HG03175 (cell line): ENCODE results near the gene ALG1.
"Not testable (repeated sequence)": the region's sequence is repeated elsewhere in the genome, so short reads cannot be mapped to it uniquely, and the experiment has no call there.

Experiments used
- ATAC-seq: cut with Tn5 transposase; IDR thresholded peaks from one replicate; pipeline ENCODE4 v1.9.1; 2021; ENCODE audit warnings: mild to moderate bottlenecking, moderate library complexity; ENCODE audit not compliant: unreplicated experiment

The ALG1 gene

DNA sequence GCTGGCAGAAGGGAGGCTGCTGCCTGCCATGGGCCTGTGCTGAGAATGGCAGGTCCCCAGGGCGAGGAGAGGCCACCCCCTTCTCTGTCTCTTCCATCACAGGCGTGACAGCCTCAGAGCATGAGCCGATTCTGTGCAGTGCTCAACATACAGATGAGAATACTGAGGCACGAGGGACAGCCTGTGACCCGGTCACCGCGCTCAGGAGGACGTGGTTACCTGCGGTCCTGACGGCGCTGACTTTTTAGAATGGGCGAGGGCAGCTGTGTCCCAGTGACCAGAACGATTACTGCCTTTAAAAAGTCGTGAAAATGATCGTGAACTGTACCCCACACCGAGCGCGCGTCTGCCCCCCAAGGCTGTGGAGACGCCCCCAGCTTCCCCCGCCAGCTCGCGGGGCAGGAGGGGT is 25.4 kb downstream of the ALG1 start:
- not testable (repeated sequence) for ATAC-seq

DNA sequence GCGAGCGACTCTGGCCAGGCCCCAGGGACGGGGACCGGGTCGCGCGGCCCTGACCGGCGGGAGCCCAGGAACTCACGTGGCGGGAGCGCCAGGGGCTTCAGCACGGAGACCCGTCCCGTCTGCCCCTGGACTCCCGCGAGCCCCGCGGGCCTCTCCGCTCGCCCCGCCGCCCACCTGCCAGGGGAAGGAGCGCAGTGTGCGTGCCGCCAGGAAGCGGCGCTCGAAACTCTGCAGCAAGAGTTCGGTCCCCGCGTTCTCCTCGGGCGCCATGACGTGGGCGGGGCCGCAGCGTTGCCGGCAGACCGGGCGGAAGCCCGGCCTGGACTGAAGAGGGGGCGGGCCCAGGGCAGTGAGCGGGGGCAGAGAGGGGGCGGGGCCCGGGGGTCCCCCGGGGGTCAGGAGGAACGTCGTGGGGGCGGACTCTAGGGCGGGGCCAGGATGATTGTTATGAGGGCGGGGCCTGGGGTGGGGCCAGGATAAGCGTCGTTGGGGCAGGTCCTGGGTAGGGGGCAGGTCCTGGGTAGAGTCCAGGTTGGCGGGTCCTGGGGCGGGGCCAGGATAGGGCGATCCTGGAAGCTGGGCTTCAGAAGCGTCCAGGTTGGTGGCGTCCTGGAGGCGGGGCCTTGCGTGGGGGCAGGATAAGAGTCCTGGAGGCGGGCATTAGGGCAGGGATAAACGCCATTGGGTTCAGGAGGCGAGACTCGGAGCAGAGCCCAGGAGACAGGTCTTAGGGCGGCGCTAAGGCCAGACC is 26.0 kb downstream of the ALG1 start, which contains the start of gene EEF2KMT:
EEF2KMT (minus strand) TSS at position 326 of the 751 bp plus-strand sequence; CDS start at position 270, 56 bp downstream.
- peak; percentile 98 for ATAC-seq

DNA sequence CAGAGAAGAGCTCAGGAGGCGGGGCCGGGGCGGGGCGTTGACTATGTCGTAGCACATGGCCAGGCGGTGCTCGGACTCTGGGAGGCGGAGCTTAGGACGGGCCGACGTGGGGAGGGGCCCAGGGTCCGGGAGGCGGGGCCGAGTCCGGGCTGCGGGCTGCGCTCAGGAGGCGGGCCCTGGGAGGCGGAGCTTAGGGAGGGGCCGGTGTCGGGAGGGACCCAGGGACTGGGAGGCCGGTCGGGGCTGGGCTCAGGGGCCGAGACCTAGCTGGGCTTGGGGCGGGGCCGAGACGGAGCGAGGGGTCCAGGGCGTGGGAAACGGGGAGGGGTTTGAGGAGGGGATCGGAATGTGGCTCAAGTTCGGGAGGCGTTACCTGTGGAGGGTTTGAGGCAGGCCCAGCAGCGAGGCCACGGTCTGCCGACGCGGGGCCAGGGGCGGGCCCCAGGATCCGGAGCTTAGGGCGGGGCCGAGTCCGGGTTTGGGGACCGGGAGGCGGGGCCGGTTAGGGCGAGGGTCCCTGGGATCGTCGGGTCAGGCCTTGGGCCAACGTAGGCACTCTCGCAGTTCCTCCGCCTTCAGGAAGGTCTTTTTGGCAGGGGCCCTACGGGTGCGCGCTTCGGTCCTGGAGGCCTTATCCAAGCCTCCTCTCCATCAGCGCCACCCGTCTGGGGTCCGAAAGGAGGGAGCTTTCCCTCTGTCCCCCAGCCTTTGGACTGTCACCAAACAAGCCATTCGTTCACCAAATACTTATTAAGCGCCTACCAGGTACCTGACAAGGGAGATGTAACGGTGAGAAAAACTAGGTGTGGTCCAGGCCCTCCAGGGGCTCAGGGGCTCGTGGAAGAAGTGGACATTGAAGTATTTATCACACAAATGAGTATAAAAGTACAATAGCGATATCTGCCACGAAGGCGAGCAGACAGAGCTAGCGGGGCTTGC is 26.8 kb downstream of the ALG1 start:
- peak; percentile 70 for ATAC-seq

DNA sequence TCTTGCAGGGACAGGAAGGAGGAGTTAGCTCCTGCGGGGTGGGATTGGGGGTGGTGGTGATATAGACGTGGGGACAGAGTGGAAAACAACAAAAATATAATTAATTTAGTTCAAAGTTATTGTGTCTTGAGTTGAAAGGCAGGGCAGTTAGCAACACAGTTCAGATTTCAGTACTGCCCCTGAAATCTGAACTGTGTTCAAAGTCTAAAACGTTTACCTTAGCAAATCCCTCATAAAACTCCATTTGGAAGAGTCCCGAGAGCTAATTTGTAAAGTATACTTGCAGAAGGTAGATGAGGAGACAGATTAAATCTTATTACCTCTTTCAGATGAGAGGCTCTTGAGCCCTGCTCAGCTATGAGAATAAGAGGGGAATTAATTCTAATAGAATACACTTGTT is 27.5 kb downstream of the ALG1 start:
- not testable (repeated sequence) for ATAC-seq

DNA sequence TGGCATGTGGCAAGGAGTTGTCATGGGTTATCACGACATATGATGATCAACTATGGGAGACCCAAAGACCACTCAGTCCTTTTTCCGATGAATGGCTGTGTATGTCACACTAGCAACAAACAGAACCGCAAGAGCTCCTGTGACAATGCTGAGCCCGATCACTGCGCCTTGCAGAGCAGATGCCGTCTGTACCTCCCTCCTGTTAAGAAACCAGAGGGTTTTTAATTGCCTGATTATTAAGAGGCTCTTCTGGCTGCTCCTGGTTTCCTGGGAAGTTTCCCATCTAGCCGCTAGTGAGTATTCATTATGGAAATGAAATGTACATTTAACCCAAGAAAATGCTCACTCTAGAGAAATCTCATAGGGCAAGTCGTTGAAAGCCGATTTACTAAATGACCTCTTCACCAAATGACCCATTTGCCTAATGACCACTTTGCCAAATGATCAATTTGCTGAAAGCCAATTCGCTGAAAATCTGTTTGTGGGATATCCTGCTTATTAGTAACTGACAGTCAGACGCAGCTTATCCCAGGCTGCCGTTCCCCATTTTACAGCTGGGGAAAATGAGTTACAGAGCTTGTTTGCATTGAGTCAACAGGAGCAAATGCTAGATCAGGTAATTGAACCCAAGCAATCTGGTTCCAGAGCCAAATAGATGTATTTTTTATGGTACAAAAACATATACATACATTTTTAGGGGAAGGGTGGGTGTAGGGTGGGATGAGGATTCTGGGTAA is 31.8 kb downstream of the ALG1 start:
- ATAC-seq = not testable (repeated sequence)

DNA sequence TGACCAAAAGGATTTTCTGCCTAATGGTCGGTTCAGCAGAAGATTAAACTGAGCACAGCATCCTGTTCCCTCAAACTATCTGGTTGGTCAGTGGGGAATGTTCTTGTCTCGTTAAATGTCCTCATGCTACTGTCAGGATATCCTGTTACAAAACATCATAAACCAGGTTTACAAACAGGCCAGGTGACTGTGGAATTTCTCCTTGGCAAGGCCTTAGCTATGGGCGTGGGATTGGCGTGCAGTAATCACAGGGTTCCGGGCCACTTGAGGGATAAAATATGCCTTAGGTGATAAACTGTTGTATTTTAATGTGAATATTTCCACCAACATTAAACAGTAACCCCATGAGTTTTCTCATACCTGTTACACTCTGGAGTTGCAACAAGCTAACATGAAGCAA is 33.4 kb downstream of the ALG1 start:
- not testable (repeated sequence) for ATAC-seq

DNA sequence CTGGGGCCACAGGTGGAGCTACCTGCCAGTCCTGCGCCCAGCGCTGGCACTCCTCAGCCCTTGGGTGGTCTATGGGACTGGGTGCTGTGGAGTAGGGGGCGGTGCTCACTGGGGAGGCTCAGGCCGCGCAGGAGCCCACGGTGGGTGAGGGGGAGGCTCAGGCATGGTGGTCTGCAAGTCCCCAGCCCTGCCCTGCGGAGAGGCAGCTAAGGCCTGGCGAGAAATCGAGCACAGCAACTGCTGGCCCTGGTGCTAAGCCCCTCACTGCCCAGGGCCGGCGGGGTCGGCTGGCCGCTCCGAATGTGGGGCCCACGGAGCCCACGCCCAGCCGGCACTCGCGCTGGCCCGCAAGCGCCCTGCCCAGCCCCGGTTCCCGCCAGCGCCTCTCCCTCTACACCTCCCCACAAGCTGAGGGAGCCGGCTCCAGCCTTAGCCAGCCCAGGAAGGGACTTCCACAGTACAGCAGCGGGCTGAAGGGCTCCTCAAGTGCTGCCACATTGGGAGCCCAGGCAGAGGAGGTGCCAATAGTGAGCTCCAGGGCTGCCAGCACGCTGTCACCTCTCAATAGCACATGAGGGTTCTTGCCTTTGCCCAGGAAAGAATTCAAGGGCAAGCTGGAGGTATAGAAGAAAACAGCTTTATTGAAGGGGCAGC is 37.0 kb downstream of the ALG1 start:
- ATAC-seq = no peak

DNA sequence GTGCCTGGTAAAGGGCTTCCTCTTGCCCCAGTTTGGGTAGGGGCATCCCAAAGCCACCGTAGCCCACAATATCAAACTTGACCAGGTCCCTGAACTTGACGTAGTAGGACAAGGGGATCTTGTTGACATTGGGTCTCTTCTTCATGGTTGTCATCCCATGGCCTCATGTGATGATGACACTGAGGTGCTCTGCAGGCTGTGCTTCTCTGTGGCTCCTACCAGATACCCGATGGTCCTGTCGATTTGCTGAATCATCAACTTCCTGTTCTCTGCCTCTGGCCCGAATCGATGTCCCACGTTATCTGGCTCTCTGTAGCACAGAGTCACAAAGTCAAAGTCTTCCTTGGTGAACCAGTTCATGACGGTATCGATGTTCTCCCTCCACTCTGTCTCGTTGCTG is 39.3 kb downstream of the ALG1 start:
- not testable (repeated sequence) for ATAC-seq

DNA sequence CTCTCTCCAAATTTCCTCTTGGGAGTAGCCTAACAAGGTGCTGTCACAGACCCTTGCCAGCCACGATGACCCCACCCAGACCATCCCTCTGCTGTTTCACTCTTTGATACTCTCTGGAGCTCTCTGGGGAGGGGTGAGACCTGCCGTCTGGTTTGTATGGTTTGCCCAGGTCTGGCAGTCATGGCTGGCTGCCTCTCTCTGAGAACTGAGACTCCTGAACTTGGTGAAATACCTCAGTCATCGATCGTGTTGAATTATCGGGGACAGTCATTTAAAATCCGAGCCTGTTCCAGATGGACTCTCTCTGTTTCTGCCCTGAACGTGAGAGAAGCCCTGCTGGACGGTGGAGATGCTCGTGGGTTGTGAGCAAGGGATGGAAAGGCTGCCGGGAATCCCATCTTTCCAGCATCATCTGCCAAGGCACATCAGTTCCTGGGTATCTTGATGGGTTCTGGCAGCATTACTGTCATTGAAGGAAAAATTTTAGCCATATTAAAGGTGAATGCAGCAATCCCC is 45.2 kb downstream of the ALG1 start:
- not testable (repeated sequence) for ATAC-seq

DNA sequence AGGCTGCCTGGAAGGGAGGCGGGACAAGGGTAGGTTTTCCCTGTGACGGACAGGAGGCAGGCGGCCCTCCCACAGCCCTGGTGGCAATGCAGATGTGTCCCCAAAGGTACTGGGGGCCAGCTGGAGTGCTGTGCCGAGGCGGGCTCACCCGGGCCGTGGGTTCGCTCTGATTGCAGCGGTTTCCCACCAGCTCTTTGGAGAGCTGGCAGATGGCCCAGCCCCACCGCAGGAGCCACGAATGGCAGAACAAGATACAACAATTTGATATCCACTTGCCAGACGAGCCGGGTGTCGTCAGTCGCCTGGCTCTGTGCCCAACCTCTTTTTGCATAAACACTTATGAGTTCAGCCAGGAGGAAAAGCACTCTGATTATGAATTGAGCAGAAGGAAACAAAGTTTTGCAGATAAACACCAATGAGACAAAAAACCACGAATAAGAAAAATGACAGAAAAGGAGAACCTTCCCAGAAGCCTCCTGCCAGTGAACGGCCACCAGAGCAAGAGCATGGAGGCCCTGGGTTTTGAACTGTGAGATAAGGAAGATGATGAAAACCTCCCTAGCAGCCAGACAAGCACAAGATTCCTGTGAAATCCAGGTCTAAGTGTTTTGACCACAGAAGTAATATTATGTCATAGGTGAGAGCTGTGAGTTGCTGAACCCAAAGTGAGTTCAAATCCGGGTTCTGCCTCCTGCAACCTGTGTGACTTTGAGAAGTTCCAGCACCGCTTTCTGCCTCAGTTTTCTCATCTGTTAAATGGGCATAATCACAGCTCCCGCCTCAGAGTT is 45.9 kb downstream of the ALG1 start:
- ATAC-seq = not testable (repeated sequence)

DNA sequence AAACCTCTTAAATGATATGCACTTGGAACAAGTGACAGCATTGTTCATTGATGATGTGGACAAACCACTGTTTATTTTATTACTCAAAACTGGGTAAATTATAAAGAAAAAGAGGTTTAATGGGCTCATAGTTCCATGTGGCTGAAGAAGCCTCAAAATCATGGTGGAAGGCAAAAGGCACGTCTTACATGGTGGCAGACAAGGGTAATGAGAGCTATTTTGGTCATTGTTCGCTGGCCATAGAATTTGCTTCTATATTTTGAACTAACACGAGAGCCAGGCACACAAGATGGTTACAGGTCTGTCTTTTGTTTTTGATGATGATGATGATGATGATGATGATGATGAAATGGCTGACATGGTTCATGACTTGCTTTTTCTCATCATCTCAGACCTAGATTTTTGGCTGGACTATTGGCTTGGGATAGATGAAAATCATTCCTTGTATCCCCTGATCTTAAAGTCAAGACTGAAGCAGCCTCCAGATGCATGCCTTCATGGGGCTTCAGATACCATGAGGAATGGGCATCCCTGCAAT is 59.9 kb downstream of the ALG1 start:
- not testable (repeated sequence) for ATAC-seq

DNA sequence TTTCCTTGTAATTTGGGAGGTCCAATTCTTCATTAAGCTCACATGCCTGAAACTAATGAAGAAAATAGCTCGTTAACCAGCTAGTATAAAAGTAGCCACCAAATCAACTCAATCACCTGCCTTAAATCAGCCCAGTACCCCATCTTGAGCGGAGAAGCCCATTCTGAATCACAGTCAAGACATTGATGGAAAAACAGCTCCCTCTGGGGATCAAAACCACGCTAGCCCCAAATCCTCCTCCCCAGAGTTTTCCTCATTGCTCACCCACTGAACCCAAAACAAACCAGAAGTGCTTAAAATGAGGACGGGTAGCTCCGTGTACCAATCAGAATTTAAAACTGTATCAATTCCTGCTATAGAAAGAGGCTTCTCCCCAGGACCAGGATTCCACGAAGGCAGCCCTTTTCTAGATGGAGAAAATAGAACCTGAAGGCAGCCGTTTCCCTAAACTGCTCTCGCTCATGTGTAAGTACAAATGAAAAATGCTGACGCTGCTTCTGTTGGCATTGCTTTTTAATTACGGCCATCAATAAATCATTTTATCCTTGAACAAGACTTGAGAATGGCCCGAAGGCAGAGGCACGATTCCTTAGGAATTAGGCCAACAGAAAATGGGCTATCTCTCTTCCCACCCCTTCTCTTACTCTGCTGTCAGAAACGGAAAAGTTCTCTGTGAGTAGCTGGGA is 61.4 kb downstream of the ALG1 start:
- not testable (repeated sequence) for ATAC-seq

DNA sequence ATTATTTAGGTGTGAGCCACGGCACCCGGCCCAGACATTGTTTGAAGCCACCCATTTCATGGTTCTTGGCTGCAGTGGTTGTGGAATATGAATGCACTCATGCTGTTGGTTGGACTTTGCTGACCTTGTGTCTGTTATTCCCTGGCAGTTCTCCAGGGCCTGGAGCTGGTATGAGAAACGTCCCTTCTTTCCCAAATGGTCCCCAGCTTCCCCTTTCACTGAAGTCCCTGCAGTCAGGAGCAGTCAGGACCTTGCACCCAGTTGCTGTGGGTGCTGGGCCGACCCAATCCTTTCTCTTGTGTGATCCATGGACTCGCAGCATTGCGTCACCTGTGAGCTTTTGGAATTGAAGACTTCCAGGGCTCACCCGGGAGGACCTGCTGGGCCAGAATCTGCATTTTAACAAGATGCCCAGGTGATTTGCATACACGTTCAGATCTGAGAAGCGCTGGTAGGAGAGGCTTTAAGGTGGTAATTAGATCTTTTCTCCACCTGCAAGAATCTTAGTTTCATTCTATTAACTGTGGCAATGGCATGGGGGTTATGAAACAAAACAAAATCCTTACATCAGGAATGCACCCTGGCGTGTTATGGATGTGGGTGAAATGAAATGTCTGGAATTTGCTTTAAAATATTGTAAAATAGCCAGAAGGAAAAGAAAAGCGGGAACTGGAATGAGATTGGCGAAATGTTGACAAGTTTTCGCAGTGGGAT is 63.3 kb downstream of the ALG1 start:
- ATAC-seq = not testable (repeated sequence)
